HG03196 (cell line): ENCODE measurements around the gene NCAN.

Source experiments
- ATAC-seq: cut with Tn5 transposase; IDR thresholded peaks from one replicate; pipeline ENCODE4 v1.9.1; 2021; ENCODE audit not compliant: unreplicated experiment

The NCAN gene

GRCh38 chr19:19258589-19259338, 47.0 kb downstream of the NCAN start:
- ATAC-seq: no peak

- ATAC-seq: no peak
Measured at GRCh38 chr19:19259741-19260140, 48.0 kb downstream of the NCAN start.

- no peak for ATAC-seq
Measured at GRCh38 chr19:19260417-19261214, 48.9 kb downstream of the NCAN start.

GRCh38 chr19:19261350-19262189, 49.8 kb downstream of the NCAN start:
- ATAC-seq: no peak

GRCh38 chr19:19262190-19263057, 50.7 kb downstream of the NCAN start:
- ATAC-seq: no peak

- ATAC-seq: no peak
Measured at GRCh38 chr19:19263886-19264487, 52.2 kb downstream of the NCAN start.

GRCh38 chr19:19267305-19267704, 55.5 kb downstream of the NCAN start:
- no peak for ATAC-seq

GRCh38 chr19:19268453-19269385, 57.0 kb downstream of the NCAN start:
- ATAC-seq: no peak

- ATAC-seq: no peak
Measured at GRCh38 chr19:19269952-19270694, 58.4 kb downstream of the NCAN start.

- no peak for ATAC-seq
Measured at GRCh38 chr19:19270749-19271571, 59.2 kb downstream of the NCAN start.

- ATAC-seq: no peak
Measured at GRCh38 chr19:19271828-19272599, 60.3 kb downstream of the NCAN start.

- ATAC-seq: no peak
Measured at GRCh38 chr19:19274146-19274545, 62.4 kb downstream of the NCAN start.

GRCh38 chr19:19274716-19275565, 63.2 kb downstream of the NCAN start:
- ATAC-seq: no peak

GRCh38 chr19:19276386-19276785, 64.6 kb downstream of the NCAN start:
- no peak for ATAC-seq

- no peak for ATAC-seq
Measured at GRCh38 chr19:19276851-19277250, 65.1 kb downstream of the NCAN start.

GRCh38 chr19:19278315-19278714, 66.6 kb downstream of the NCAN start:
- no peak for ATAC-seq
